IPS-18c (cell line): ENCODE results near the gene CHMP4A.

Experiments used
- H3K4me3 ChIP-seq: 2 replicates; pipeline ENCODE4 v1.7.0; 2013; ENCODE audit warnings: low read depth, mild to moderate bottlenecking, low read length, moderate library complexity; ENCODE audit not compliant: insufficient read depth
- H3K9me3 ChIP-seq: one replicate; pipeline ENCODE4 v1.6.1; 2013; ENCODE audit warnings: mild to moderate bottlenecking, low read length, moderate library complexity; ENCODE audit not compliant: control insufficient read depth, insufficient read depth

The CHMP4A gene

DNA sequence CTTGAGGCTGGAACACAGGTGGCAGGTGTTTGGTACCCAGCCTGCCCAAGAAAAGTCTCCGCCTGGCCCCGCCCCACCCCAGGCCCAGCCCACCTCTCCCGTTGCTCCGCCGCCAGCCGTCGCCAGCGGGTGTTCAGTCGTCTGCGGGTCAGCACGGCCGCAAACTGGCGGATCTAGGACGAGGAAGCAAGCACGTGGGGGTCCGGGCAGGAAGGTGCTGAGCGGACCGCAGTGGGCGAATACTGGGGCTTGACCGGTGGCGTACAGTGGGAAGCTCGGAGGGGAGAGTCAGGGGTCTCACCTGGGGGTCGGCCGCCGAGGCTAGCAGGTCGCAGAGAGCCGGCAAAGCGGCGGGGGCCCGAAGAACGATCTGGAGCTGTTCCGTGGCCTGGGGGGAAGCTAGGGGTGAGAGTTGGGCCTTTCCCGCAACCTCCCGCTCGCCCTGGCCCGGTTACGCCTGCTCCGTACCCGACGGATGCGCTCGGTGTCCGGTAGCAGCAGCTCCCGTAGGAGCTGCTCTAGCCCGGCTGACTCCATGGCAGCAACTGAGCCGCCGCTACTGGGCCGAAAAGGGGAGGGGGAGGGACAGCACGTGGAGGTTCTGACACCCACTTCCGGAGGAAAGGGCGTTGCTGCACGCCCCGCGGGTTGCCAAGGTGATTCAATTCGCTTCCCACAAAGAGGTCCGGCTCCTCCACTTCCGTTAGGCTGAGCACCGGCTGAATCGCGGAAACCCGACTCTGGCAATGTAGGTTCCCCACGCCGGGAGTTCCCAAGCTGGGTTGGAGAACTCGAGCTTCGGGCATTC, 24.8 kb downstream of the CHMP4A start, which contains the start of gene IPO4:
Gene IPO4, minus strand, starts transcription at position 566 of the 808 bp plus-strand sequence. Its CDS starts 29 bp downstream, at position 537.
- no peaks in the 10 kb centered on the region for H3K9me3 ChIP-seq
- peak within 1 kb of the TSS; percentile 92 for H3K4me3 ChIP-seq

DNA sequence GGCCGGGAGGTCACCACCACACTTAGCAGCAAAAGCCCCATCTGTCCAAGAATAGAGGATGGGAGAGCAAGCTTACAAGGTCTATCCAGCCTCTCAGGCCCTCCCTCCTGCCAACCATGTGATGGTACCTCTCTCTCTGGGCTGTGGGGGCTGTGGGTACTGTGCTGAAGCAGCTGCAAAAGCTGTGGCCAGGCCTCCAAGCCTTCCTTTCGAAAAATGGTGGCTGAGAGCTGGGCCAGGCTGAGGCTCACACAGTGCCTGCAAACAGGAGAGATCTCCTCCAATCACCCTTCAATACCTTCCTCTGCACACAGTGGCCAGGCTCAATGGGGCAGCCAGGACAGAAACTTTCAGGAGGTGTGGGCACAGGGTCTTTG, 25.8 kb downstream of the CHMP4A start:
- Histone ChIP-seq H3K4me3 (peak overlapping the region; percentile 92), H3K9me3 (no peaks in the 10 kb centered on the region)

DNA sequence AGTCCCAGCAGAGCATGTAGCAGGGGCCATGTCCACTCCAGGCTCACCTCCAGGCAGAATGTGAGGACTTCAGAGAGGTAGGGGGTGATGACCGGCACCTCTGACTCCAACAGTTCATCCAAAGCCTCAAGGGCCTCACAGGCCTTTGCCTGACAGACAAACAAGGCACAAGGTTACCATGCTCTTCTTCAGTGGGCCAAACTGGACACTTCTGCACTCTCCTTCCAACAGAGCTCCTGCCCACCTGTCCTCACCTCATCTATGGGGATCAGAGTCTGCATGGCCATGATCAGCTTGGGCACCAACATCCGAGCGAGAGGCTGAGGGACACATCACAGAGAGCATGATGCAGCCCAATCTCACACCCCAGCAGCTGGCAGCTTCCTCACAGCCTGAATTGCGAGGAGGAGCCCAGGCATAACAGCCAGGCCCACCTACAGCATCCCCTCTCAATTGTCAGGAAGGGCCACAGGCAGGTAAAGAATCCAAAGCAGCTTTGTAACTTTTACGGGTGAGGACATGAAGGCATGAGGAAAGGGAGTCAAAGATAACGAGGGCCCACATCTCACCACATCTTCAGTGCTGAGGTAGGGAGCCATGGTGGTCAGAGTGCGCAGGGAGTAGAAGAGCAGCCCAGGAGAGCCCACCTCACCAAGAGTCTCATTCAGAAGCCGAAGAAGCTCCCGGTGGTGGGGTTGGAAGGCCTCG, 26.3 kb downstream of the CHMP4A start:
- Histone ChIP-seq H3K9me3 (no peaks in the 10 kb centered on the region), H3K4me3 (no peak overlapping the region; the same call in 1 of the 2 replicates)

DNA sequence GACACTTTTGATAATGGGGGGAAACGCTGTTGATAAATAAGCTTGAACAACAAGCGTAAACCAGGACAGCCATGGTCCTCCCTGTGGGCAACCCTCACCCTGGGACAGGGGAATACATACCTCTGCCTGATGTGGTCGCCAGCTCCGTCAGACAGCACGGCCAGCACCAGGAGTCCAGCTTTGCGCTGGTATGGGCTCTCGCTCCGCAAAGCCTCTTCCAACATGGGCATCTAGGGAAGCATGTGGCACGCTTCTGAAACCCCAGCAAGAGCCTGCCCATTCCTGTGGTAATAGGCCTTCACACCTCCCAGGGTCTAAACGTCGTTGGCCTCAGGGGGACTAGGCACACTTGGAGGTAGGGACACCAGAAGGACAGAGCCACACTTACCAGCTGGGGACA, 27.5 kb downstream of the CHMP4A start:
- H3K9me3 ChIP-seq = no peaks in the 10 kb centered on the region

DNA sequence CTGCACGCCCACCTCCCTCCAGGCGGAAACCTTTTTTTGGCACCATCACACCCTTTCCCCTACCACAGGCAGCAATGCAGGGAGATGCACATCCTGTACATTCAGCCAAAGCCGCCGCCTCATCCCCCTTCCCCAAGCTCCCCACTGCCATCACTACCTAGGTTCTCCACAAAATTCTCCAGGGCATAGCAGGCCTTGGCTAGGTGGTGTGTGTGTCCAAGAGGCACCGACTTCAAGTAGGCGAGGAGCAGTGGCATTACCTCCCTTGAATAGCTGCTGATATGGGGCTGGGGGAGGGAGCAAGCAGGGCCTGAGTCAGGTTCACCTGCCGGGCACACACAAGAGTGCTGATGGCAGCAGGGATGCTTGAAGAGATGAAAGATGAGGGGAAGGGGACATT, 28.3 kb downstream of the CHMP4A start:
- Histone ChIP-seq H3K9me3 (no peaks in the 10 kb centered on the region), H3K4me3 (no peak overlapping the region)

More for the DNA sequence above, 27.5 kb downstream of the CHMP4A start:
- H3K4me3 ChIP-seq = no peak overlapping the region

DNA sequence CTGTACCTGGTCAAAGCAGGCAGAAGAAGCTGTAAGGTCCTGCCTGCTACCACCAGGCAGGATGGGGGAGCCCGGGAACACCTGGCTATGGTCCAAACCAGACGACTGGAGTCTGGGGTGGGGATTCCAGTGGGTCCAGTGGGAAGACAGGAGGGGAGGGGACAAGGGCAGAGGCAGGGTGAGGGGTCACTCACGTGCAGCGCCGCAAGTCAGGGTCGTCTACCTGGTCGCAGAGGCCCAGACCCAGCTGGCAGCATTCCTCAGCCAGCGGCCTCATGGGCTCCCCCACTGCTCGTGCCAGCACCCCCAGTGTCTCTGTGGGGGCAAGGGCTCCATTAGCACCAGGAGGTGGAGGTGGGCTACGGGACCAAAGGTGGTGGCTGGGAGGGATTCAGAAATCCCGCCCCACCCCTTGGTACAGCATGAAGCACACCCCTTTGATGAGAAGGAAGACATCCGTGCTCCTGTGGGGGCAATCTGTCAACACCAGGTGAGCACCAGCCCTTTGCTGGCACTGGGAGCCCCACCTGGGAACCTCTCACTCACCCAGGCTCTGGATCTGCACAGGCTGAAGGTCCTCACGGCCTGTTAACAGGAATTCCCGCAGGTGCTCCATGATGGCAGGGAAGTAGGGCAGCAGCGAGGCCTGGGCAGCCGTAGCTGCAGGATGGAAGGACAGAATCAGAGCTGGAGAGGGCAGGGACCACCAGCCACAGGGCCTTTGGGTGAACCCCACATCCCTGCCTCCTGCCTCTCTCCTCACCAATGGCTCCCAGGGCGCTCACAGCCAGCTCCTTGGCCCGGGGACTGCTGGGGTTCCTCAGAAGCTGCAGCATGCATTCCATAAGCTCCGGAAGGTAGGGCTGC, 29.0 kb downstream of the CHMP4A start:
- H3K9me3 ChIP-seq = no peaks in the 10 kb centered on the region

DNA sequence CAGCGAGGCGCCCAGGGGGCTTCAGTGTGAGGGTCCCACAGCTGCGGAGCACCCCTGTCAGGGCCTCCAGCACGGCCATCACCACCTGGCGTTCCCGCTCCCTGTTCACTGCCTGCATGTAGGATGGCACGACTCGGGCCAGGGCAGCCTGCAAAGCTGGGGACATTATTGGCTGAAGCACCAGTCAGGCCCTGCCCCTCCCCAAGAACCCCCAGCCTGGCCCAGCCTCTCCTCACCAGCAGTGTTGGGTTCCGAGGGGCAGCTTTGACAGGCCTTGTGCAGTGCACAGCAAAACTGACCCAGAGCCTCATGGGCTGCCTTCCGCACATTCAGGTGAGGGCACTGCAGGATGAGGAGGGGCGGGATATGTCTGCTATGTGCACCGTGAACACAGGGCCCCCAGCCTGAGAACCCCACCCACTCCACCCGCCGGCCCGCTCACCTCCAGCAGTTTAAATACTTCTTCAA, 30.2 kb downstream of the CHMP4A start:
- Histone ChIP-seq H3K4me3 (no peak overlapping the region), H3K9me3 (no peaks in the 10 kb centered on the region)

More for the DNA sequence above, 29.0 kb downstream of the CHMP4A start:
- no peak overlapping the region for H3K4me3 ChIP-seq

GRCh38 chr14:24182110-24182882, 31.0 kb downstream of the CHMP4A start:
- H3K9me3 ChIP-seq = no peaks in the 10 kb centered on the region

GRCh38 chr14:24181371-24182077, 31.8 kb downstream of the CHMP4A start:
- Histone ChIP-seq H3K9me3 (no peaks in the 10 kb centered on the region), H3K4me3 (no peak overlapping the region)

More at GRCh38 chr14:24182110-24182882, 31.0 kb downstream of the CHMP4A start:
- H3K4me3 ChIP-seq = no peak overlapping the region

DNA sequence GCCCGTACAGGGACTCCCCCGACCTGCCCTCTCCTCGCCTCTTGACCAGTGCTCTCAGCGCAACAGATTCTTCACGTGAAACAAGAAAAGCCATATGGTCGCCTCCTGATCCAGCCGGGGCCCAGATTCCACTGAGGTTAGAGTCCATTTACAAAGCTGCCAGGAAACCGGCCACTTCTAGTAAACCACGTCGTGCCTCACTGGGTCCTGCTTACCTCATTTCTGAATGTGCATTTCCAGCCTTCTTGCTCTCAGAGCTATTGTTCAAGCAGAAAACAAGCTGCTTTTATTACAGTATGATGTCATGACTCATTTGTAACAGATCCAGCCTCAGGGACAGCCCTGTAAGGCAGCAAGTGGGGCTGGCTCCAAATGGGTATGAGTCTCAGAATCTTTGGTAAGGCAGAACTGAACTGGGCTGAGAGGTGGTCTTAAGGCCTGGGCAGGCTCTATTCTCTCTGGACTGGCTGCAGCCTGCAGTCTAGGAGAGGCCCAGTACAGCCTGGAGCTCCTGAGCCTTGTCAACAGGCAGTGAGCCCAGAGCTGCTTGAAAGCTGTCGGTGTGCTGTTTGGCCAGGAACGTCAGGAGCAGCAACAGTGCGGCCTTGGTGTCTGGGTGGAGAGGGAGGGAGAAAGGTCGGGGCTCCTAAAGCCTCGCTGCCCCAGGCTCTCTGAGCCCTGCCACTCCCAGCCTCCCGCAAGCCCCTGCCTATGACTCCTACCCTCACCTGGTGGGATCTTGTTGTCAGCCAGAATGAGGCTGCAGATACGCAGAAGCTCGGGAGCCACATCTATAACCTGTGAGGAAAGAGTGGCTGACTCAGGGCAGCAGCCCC, 33.1 kb downstream of the CHMP4A start:
- H3K9me3 ChIP-seq = no peaks in the 10 kb centered on the region
- no peak overlapping the region for H3K4me3 ChIP-seq

GRCh38 chr14:24179294-24179960, 33.9 kb downstream of the CHMP4A start:
- no peaks in the 10 kb centered on the region for H3K9me3 ChIP-seq
- H3K4me3 ChIP-seq = no peak overlapping the region

GRCh38 chr14:24178399-24179178, 34.7 kb downstream of the CHMP4A start:
- no peaks in the 10 kb centered on the region for H3K9me3 ChIP-seq
- no peak overlapping the region for H3K4me3 ChIP-seq

- no peaks in the 10 kb centered on the region for H3K9me3 ChIP-seq
These were observed 35.4 kb downstream of the CHMP4A start for GRCh38 chr14:24177891-24178290.

More at GRCh38 chr14:24177891-24178290, 35.4 kb downstream of the CHMP4A start:
- no peak overlapping the region for H3K4me3 ChIP-seq
